Neuron (in vitro differentiated cells): ENCODE data around the gene SPAST.
"Not testable (repeated sequence)": the region's sequence is repeated elsewhere in the genome, so short reads cannot be mapped to it uniquely, and the experiment has no call there.

Experiments used
- H2AFZ ChIP-seq: one replicate; pipeline ENCODE4 v1.6.1; 2013; ENCODE audit warnings: low read depth, mild to moderate bottlenecking, inconsistent platforms, low read length, moderate library complexity
- H3K27me3 ChIP-seq: one replicate; pipeline ENCODE4 v1.6.1; 2013; ENCODE audit warnings: low read length; ENCODE audit not compliant: insufficient read depth
- H3K36me3 ChIP-seq: one replicate; pipeline ENCODE4 v1.6.1; 2013; ENCODE audit warnings: low read length; ENCODE audit not compliant: insufficient read depth
- H3K4me1 ChIP-seq: one replicate; pipeline ENCODE4 v1.6.1; 2013; ENCODE audit warnings: low read length; ENCODE audit not compliant: insufficient read depth
- H3K4me3 ChIP-seq: 2 replicates; pipeline ENCODE4 v1.5.1; 2013; ENCODE audit warnings: mild to moderate bottlenecking, low read length, moderate library complexity
- H3K9me3 ChIP-seq: one replicate; pipeline ENCODE4 v1.6.1; 2013; ENCODE audit warnings: low read length

Gene SPAST

DNA sequence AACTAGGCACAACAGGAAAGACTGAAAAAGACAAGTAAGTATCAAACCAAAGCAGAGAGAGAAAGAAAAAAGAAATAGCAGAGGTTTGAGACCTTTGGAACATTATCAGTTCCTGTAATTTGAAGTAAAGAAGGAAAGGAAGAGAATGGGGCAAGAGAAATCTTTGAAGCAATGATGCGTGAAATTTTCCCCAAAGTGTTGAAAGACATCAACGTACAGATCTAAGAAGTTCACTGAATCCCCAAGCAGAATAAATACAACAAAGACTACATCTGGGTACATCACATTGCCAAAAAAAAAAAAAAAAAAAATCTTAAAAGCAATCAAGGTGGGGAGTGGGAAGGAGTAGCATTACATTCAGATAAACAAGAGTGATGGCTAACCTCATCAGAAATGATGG is 96.3 kb downstream of the SPAST start:
- Histone ChIP-seq H3K9me3 (no peaks in the 10 kb centered on the region), H3K27me3 (no peaks in the 10 kb centered on the region), H3K36me3 (peaks cover 5% of the 10 kb centered on the region), H2AFZ (no peak overlapping the region), H3K4me1 (no peaks in the 10 kb centered on the region), H3K4me3 (no peak overlapping the region)

DNA sequence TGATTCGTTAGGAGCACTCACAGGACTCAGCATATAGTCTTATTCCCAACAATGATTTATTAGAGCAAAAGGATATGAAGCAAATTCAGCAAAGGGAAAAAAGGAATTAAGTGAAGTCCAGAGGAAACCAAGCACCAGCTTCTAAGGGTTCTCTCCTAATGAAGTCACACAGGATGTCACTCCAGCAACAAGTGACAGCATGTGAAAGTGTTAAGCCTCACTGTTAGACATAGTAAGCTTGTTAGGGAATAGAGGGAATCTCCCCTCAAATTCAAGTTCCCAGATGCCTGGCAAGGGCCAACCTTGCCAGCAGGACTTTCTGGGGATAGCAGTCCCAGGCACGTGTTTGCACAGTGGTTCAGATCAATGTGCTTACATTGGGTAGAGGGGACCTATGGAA is 97.9 kb downstream of the SPAST start:
- H2AFZ ChIP-seq: no peak overlapping the region
- no peak overlapping the region for H3K4me3 ChIP-seq
- H3K27me3 ChIP-seq: no peaks in the 10 kb centered on the region
- H3K9me3 ChIP-seq: no peaks in the 10 kb centered on the region
- peaks cover under 1% of the 10 kb centered on the region for H3K4me1 ChIP-seq
- no peaks in the 10 kb centered on the region for H3K36me3 ChIP-seq

DNA sequence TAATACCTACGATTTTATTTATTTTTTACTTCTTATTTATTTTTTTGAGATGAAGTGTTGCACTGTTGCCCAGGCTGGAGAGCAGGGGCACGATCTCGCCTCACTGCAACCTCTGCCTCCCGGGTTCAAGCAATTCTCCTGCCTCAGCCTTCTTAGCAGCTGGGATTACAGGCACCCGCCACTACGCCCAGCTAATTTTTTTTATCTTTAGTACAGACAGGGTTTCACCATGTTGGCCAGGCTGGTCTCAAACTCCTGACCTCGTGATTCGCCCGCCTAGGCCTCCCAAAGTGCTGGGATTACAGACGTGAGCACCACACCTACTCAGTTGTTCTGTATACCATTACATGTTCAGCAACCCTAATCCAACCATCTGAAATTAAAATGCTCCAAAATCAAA is 100.9 kb downstream of the SPAST start:
- not testable (repeated sequence) for H2AFZ ChIP-seq, H3K36me3 ChIP-seq, H3K9me3 ChIP-seq, H3K27me3 ChIP-seq
- peaks cover 11% of the 10 kb centered on the region for H3K4me1 ChIP-seq
- H3K4me3 ChIP-seq: peak overlapping the region; percentile 88

DNA sequence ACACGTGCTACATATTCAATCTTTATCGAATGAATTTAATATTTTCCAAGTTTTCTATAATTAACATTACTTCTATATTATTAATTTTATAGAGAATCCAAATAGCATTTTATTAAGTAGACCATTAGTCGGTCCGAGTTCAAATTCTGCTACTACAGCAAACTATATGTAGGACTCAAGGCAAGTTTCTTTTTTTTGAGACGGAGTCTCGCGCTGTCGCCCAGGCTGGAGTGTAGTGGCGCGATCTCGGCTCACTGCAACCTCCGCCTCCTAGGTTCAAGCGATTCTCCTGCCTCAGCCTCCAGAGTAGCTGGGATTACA is 101.6 kb downstream of the SPAST start:
- peak overlapping the region; percentile 88 for H3K4me3 ChIP-seq

DNA sequence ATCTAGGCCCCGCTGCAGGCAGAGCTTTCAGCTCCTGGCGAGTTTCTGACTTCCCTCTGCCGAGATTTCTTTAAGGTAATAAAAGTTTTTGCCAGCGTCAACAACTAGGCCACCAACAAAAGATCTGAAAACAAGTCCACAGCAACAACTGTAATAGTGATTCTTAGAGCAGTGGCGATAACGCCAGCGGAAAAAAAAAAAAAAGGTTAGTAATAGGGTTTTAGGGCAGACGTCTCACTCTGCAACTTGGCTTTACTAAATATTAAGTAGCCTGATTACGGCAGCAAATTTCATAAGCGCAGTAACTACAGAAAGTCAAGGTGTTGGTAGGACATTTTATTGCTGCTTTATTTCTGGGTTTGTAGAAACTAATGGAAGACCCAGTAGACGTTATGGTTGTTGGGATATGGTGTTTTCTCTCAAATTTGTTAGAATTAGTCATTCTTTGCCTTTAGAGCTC is 102.8 kb downstream of the SPAST start:
- H2AFZ ChIP-seq: peak overlapping the region; percentile 65
- peaks cover 11% of the 10 kb centered on the region for H3K4me1 ChIP-seq
- H3K27me3 ChIP-seq: no peaks in the 10 kb centered on the region
- H3K9me3 ChIP-seq: no peaks in the 10 kb centered on the region
- H3K4me3 ChIP-seq: peak overlapping the region; percentile 88
- H3K36me3 ChIP-seq: peaks cover 6% of the 10 kb centered on the region

More for the DNA sequence above, 101.6 kb downstream of the SPAST start:
- H3K36me3 ChIP-seq, H3K27me3 ChIP-seq, H3K9me3 ChIP-seq: not testable (repeated sequence)
- peak overlapping the region; percentile 83 for H2AFZ ChIP-seq
- H3K4me1 ChIP-seq: peaks cover 11% of the 10 kb centered on the region

DNA sequence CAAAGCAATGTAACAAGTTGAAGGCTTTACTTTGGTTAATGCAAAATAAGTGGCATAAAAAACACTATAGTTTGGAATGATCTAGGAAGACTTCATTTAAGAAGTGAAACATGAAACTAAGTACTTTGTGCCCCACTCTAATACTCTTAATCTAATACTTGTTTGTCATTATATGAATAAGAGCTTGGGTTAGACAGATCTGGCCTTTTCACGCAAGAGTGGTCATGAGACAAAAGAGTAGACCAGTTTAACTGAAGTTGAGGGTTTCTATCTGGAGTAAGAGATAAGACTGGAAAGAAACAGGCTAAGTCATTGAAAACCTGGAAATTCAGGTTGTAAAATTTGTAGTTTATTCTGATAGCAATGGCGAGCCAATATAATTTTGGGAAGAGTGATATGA is 105.2 kb downstream of the SPAST start:
- Histone ChIP-seq H3K36me3 (peaks cover 22% of the 10 kb centered on the region), H3K9me3 (no peaks in the 10 kb centered on the region), H3K4me1 (peaks cover 11% of the 10 kb centered on the region), H3K4me3 (no peak overlapping the region), H3K27me3 (no peaks in the 10 kb centered on the region), H2AFZ (no peak overlapping the region)

DNA sequence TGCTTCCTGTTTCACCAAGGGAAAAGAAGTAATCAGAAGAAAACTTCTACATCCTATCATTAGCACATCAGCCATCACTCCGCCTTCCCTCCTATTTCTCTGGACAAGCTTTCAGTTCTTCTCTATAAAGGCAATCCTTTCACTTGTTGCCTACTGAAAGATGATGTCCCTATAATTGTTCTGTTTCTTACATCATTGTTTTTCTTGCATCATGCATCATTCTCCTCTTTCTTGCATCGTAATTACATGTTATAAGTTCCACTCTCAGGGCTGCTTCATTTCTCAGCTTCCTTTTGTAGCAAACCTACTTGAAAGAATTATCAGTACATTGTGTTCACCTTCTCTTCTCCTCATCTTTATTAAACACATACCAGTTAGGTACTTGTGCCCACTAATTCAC is 109.5 kb downstream of the SPAST start:
- no peak overlapping the region for H2AFZ ChIP-seq
- no peaks in the 10 kb centered on the region for H3K9me3 ChIP-seq
- no peak overlapping the region for H3K4me3 ChIP-seq
- H3K36me3 ChIP-seq: peaks cover 37% of the 10 kb centered on the region
- no peaks in the 10 kb centered on the region for H3K27me3 ChIP-seq
- peaks cover 2% of the 10 kb centered on the region for H3K4me1 ChIP-seq

DNA sequence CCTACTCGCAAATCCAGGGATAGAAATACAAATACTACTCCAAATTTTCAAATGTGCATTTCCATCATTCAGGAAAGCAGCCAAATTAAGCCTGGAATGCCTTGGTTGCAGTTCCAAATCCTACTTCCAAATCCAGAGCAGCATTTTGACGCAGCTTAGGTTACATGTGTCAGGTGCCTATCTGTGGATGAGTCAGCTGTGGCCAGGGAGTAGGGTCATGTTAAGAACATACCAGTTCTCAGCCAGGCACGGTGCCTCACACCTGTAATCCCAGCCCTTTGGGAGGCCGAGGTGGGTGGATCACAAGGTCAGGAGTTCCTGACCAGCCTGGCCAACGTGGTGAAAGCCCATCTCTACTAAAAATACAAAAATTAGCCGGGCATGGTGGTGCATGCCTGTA is 119.3 kb downstream of the SPAST start:
- Histone ChIP-seq H3K36me3 (peaks cover 31% of the 10 kb centered on the region), H2AFZ (no peak overlapping the region), H3K9me3 (no peaks in the 10 kb centered on the region), H3K4me3 (no peak overlapping the region), H3K27me3 (no peaks in the 10 kb centered on the region), H3K4me1 (no peaks in the 10 kb centered on the region)

DNA sequence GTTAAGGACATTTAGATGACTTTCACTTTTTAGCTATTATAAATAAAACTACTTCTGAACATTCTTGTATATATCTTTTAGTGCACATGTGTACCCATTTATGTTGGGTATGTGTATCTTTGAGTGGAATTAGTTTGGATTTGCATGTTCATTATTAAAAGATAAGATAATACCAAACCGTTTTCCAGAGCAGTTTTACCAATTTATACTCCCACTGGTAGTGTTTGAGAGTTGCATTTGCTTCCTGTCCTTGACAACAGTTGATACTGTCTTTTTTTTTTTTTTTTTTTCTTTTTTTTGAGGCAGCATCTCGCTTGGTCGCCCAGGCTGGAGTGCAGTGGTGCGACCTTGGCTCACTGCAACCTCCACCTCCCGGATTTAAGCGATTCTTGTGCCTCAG is 125.7 kb downstream of the SPAST start:
- H3K4me1 ChIP-seq: no peaks in the 10 kb centered on the region

DNA sequence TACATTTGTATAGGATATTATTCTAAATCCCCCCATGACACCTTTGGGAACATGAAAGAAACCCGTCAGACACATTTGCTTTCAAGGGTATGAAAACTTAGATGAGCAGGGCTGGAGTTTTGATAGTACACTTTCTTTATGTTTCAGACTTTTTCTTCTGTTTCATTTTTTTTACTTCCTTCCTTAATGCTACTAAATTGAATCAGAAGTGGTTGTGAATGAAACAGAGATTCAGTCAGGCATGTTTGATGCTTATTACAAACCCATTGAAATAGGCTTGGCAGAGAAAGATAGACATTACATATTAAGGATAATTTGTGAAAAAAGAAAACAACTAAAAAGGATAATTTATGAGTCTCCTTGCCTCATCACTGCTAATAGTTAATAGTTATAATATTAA is 129.1 kb downstream of the SPAST start:
- Histone ChIP-seq H3K4me3 (no peak overlapping the region), H3K36me3 (peaks cover 36% of the 10 kb centered on the region), H3K9me3 (no peaks in the 10 kb centered on the region), H2AFZ (no peak overlapping the region), H3K4me1 (no peaks in the 10 kb centered on the region), H3K27me3 (no peaks in the 10 kb centered on the region)

More for the DNA sequence above, 125.7 kb downstream of the SPAST start:
- Histone ChIP-seq H3K9me3 (no peaks in the 10 kb centered on the region), H3K36me3 (peaks cover 43% of the 10 kb centered on the region), H2AFZ (no peak overlapping the region), H3K4me3 (no peak overlapping the region), H3K27me3 (no peaks in the 10 kb centered on the region)

DNA sequence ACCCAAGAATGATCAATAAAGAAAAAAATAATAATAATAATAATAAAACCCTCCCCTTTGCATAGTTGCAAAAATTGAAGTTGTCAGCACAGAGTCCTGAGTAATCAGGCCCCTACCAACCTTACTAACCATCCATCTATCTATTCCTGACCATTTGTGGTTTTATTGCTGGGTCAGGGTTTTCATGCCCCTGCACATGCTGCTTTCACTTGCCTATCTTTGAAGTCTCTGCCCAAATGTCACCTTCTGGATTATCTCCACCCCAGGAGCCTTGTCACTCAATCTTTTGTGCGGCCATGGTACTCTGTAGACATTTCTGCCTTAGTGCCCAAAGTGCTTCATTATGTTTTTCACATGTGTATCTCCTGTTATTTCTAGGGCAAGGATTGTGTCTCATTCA is 137.5 kb downstream of the SPAST start:
- Histone ChIP-seq H2AFZ (no peak overlapping the region), H3K4me1 (no peaks in the 10 kb centered on the region), H3K9me3 (no peaks in the 10 kb centered on the region), H3K4me3 (no peak overlapping the region), H3K36me3 (peaks cover 39% of the 10 kb centered on the region), H3K27me3 (no peaks in the 10 kb centered on the region)

DNA sequence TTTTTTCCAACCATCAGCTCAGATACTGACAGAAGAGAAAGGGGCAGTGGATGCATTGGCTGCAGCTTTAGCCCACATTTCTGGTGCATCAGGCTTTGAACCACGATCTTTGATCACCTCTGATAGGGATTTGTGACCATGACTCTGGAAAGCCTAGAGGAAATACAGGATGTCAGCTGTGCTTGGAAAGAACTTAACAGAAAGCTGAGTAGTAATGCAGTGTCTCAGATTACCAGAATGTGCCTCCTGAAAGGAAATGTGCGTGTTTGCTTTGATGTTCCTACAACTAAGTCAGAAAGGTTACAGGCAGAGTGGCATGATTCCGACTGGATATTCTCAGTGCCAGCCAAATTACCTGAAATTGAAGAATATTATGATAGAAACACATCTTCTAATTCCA is 140.1 kb downstream of the SPAST start:
- H3K27me3 ChIP-seq, H3K4me3 ChIP-seq, H2AFZ ChIP-seq, H3K4me1 ChIP-seq, H3K9me3 ChIP-seq: not testable (repeated sequence)
- peaks cover 32% of the 10 kb centered on the region for H3K36me3 ChIP-seq
